H54 (cell line): ENCODE data around the gene OR11H6.
"Not testable (repeated sequence)": the region's sequence is repeated elsewhere in the genome, so short reads cannot be mapped to it uniquely, and the experiment has no call there.

ENCODE experiments used
- DNase-seq: peaks from one replicate; pipeline ENCODE4 v3.0.0; 2011; ENCODE audit warnings: low spot score, mixed read lengths; ENCODE audit not compliant: insufficient read length
- FAIRE-seq: peaks from 3 replicates; lab custom pipeline; 2011; peaks lifted over from hg19 to GRCh38; lab: Jason Lieb, UNC
- POLR2A ChIP-seq: IDR thresholded peaks from 2 replicates; pipeline ENCODE4 v1.6.1; 2011; ENCODE audit warnings: low read depth, mild to moderate bottlenecking, low read length

Gene OR11H6

GRCh38 chr14:20223410-20223809, at the start of gene OR11H6:
Gene OR11H6, plus strand, starts transcription at chr14:20223710. Its CDS starts 0 bp downstream, at chr14:20223710.
- FAIRE-seq, result no peak
- no peak for DNase-seq
- no peak for TF ChIP-seq POLR2A

GRCh38 chr14:20174205-20174604, 49.3 kb upstream of the OR11H6 start:
- not testable (repeated sequence) for FAIRE-seq, DNase-seq

- DNase-seq (no peak), FAIRE-seq (no peak)
- TF ChIP-seq POLR2A, result no peak
These were observed 47.2 kb upstream of the OR11H6 start for GRCh38 chr14:20176330-20176729.

GRCh38 chr14:20177433-20177974, 46.0 kb upstream of the OR11H6 start:
- TF ChIP-seq POLR2A, result no peak
- no peak for DNase-seq
- FAIRE-seq, result no peak

- TF ChIP-seq POLR2A, result no peak
- no peak for FAIRE-seq
These were observed 44.3 kb upstream of the OR11H6 start for GRCh38 chr14:20179218-20179617.

GRCh38 chr14:20179880-20180279, 43.6 kb upstream of the OR11H6 start:
- DNase-seq, result no peak
- no peak for FAIRE-seq

More at GRCh38 chr14:20179218-20179617, 44.3 kb upstream of the OR11H6 start:
- no peak for DNase-seq

GRCh38 chr14:20180486-20180885, 43.0 kb upstream of the OR11H6 start:
- no peak for FAIRE-seq
- TF ChIP-seq POLR2A, result no peak

More at GRCh38 chr14:20179880-20180279, 43.6 kb upstream of the OR11H6 start:
- no peak for TF ChIP-seq POLR2A

GRCh38 chr14:20184181-20184580, 39.3 kb upstream of the OR11H6 start:
- no peak for TF ChIP-seq POLR2A
- FAIRE-seq (no peak), DNase-seq (no peak)

More at GRCh38 chr14:20180486-20180885, 43.0 kb upstream of the OR11H6 start:
- no peak for DNase-seq

GRCh38 chr14:20190596-20190995, 32.9 kb upstream of the OR11H6 start, which contains the start of gene OR11G2:
Gene OR11G2, plus strand, starts transcription at chr14:20190896. Its CDS starts 6,542 bp downstream, at chr14:20197438.
- FAIRE-seq (no peak), DNase-seq (no peak)
- no peak for TF ChIP-seq POLR2A

- FAIRE-seq (no peak), DNase-seq (no peak)
- TF ChIP-seq POLR2A, result no peak
These were observed 32.1 kb upstream of the OR11H6 start for GRCh38 chr14:20191396-20191795.

- TF ChIP-seq POLR2A, result no peak
- no peak for FAIRE-seq
These were observed 29.4 kb upstream of the OR11H6 start for GRCh38 chr14:20194101-20194500.

GRCh38 chr14:20195170-20195569, 28.3 kb upstream of the OR11H6 start:
- FAIRE-seq, DNase-seq: not testable (repeated sequence)

More at GRCh38 chr14:20194101-20194500, 29.4 kb upstream of the OR11H6 start:
- no peak for DNase-seq

GRCh38 chr14:20195911-20196310, 27.6 kb upstream of the OR11H6 start:
- TF ChIP-seq POLR2A, result no peak
- DNase-seq (no peak), FAIRE-seq (no peak)

- DNase-seq, result no peak
These were observed 26.1 kb upstream of the OR11H6 start for GRCh38 chr14:20197459-20197858.

GRCh38 chr14:20198991-20199390, 24.5 kb upstream of the OR11H6 start:
- DNase-seq, result no peak
- TF ChIP-seq POLR2A, result no peak
- no peak for FAIRE-seq

More at GRCh38 chr14:20197459-20197858, 26.1 kb upstream of the OR11H6 start:
- TF ChIP-seq POLR2A, result no peak
- FAIRE-seq, result no peak
